ENCODE measurements around the gene CCR2. TPM values are rescaled to one million over a fixed set of nuclear protein-coding genes. Genes with fewer than 3 reads are reported as not detected.

The CCR2 gene
- total RNA-seq, 8 experiments from 2014 or later: 0.14 to 0.43 (median 0.23) TPM; not detected in 4

- Histone ChIP-seq H3K4me1 (replicated peaks in 1 of 2) (no peaks in the 10 kb centered on the region), H3K4me3 (no peak overlapping the region), H3K27ac (no peak overlapping the region)
- in situ Hi-C loops (cut with MboI; ENCODE audit: low pct_unique_long_range_greater_than_20kb in 2 of 9, low sequenced_read_pairs in 9 of 9, unreplicated experiment in 9 of 9): no loop called here
- no peak for ATAC-seq (replicated peaks in 6 of 8)
Measured at GRCh38 chr3:46337911-46338310, 16.0 kb upstream of the CCR2 start.

- no peaks in the 10 kb centered on the region for H3K4me1 ChIP-seq (replicated peaks in 1 of 2)
- ATAC-seq (replicated peaks in 6 of 8): no peak
- WGBS, 10 experiments: 17 to 88% methylated on average over 1 of the region's 1 CpG; no CpG with 5 or more reads in 8 of the 10 experiments
- no peak overlapping the region for H3K4me3 ChIP-seq
- H3K27ac ChIP-seq: no peak overlapping the region
- in situ Hi-C loops (cut with MboI; ENCODE audit: low pct_unique_long_range_greater_than_20kb in 2 of 9, low sequenced_read_pairs in 9 of 9, unreplicated experiment in 9 of 9): no loop called here
Measured at GRCh38 chr3:46338840-46339239, 15.1 kb upstream of the CCR2 start.

- Histone ChIP-seq H3K4me1 (replicated peaks in 1 of 2) (no peaks in the 10 kb centered on the region), H3K4me3 (no peak overlapping the region), H3K27ac (no peak overlapping the region)
- 0 to 90% (median 60%) methylated on average over 1 to 4 of the region's 4 CpGs; no CpG with 5 or more reads in 1 of the 10 experiments for WGBS, 10 experiments
- in situ Hi-C loops (cut with MboI; ENCODE audit: low pct_unique_long_range_greater_than_20kb in 2 of 9, low sequenced_read_pairs in 9 of 9, unreplicated experiment in 9 of 9): no loop called here
- no peak for ATAC-seq (replicated peaks in 6 of 8)
Measured at GRCh38 chr3:46344476-46344875, 9.4 kb upstream of the CCR2 start.

GRCh38 chr3:46348823-46349482, 5.0 kb upstream of the CCR2 start:
- Histone ChIP-seq H3K27ac (no peak overlapping the region), H3K4me3 (no peak overlapping the region), H3K4me1 (replicated peaks in 1 of 2) (no peaks in the 10 kb centered on the region)
- WGBS, 10 experiments: 7 to 100% (median 83%) methylated on average over 1 to 3 of the region's 3 CpGs; no CpG with 5 or more reads in 2 of the 10 experiments
- no peak for ATAC-seq (replicated peaks in 6 of 8)
- in situ Hi-C loops (cut with MboI; ENCODE audit: low pct_unique_long_range_greater_than_20kb in 2 of 9, low sequenced_read_pairs in 9 of 9, unreplicated experiment in 9 of 9): no loop called here

GRCh38 chr3:46349484-46350261, 4.2 kb upstream of the CCR2 start:
- H3K4me1 ChIP-seq (replicated peaks in 1 of 2): no peaks in the 10 kb centered on the region
- H3K27ac ChIP-seq: no peak overlapping the region
- no peak overlapping the region for H3K4me3 ChIP-seq
- no peak for ATAC-seq (replicated peaks in 6 of 8)
- in situ Hi-C loops (cut with MboI; ENCODE audit: low pct_unique_long_range_greater_than_20kb in 2 of 9, low sequenced_read_pairs in 9 of 9, unreplicated experiment in 9 of 9): loop anchor here in 2 of 9 experiments (25.0 kb wide), 2 partner anchors 262 to 412 kb away; partner anchors contain the start of gene CXCR6 (in 1 of the 2)
- WGBS, 10 experiments: 7 to 69% (median 45%) methylated on average over 1 to 2 of the region's 2 CpGs; no CpG with 5 or more reads in 1 of the 10 experiments

- WGBS, 10 experiments: 0 to 67% (median 0%) methylated on average over 1 of the region's 1 CpG; no CpG with 5 or more reads in 5 of the 10 experiments
- no peak for ATAC-seq (replicated peaks in 6 of 8)
- Histone ChIP-seq H3K4me3 (no peak overlapping the region), H3K4me1 (replicated peaks in 1 of 2) (no peaks in the 10 kb centered on the region), H3K27ac (no peak overlapping the region)
- in situ Hi-C loops (cut with MboI; ENCODE audit: low pct_unique_long_range_greater_than_20kb in 2 of 9, low sequenced_read_pairs in 9 of 9, unreplicated experiment in 9 of 9): loop anchor here in 2 of 9 experiments (25.0 kb wide), 2 partner anchors 263 to 413 kb away; partner anchors contain the start of gene CXCR6 (in 1 of the 2)
Measured at GRCh38 chr3:46350262-46350565, 3.7 kb upstream of the CCR2 start.

- in situ Hi-C loops (cut with MboI; ENCODE audit: low pct_unique_long_range_greater_than_20kb in 2 of 9, low sequenced_read_pairs in 9 of 9, unreplicated experiment in 9 of 9): loop anchor here in 2 of 9 experiments (25.0 kb wide), 2 partner anchors 264 to 414 kb away; partner anchors contain the start of gene CXCR6 (in 1 of the 2)
- 57 to 100% (median 80%) methylated on average over 1 to 3 of the region's 3 CpGs; no CpG with 5 or more reads in 2 of the 10 experiments for WGBS, 10 experiments
- H3K27ac ChIP-seq: no peak overlapping the region
- H3K4me1 ChIP-seq (replicated peaks in 1 of 2): no peaks in the 10 kb centered on the region
- no peak for ATAC-seq (replicated peaks in 6 of 8)
- no peak overlapping the region for H3K4me3 ChIP-seq
Measured at GRCh38 chr3:46351646-46352045, 2.3 kb upstream of the CCR2 start.

GRCh38 chr3:46353090-46353489, 821 bp upstream of the CCR2 start:
- no peaks in the 10 kb centered on the region for H3K4me1 ChIP-seq (replicated peaks in 1 of 2)
- no peak overlapping the region for H3K4me3 ChIP-seq
- WGBS, 10 experiments: 20 to 89% (median 55%) methylated on average over 2 to 4 of the region's 4 CpGs
- H3K27ac ChIP-seq: no peak overlapping the region
- ATAC-seq (replicated peaks in 6 of 8): no peak
- in situ Hi-C loops (cut with MboI; ENCODE audit: low pct_unique_long_range_greater_than_20kb in 2 of 9, low sequenced_read_pairs in 9 of 9, unreplicated experiment in 9 of 9): loop anchor here in 2 of 9 experiments (25.0 kb wide), 2 partner anchors 266 to 416 kb away; partner anchors contain the start of gene CXCR6 (in 1 of the 2)

GRCh38 chr3:46354478-46354877, 567 bp downstream of the CCR2 start:
- H3K27ac ChIP-seq: no peak overlapping the region
- in situ Hi-C loops (cut with MboI; ENCODE audit: low pct_unique_long_range_greater_than_20kb in 2 of 9, low sequenced_read_pairs in 9 of 9, unreplicated experiment in 9 of 9): loop anchor here in 2 of 9 experiments (25.0 kb wide), 2 partner anchors 267 to 417 kb away; partner anchors contain the start of gene CXCR6 (in 1 of the 2)
- WGBS, 10 experiments: 20% methylated on average over 1 of the region's 1 CpG; no CpG with 5 or more reads in 9 of the 10 experiments
- H3K4me3 ChIP-seq: no peak overlapping the region
- no peaks in the 10 kb centered on the region for H3K4me1 ChIP-seq (replicated peaks in 1 of 2)
- ATAC-seq (replicated peaks in 6 of 8): no peak

GRCh38 chr3:46354984-46355383, 1.1 kb downstream of the CCR2 start:
- Histone ChIP-seq H3K4me1 (replicated peaks in 1 of 2) (no peaks in the 10 kb centered on the region), H3K4me3 (no peak overlapping the region), H3K27ac (no peak overlapping the region)
- in situ Hi-C loops (cut with MboI; ENCODE audit: low pct_unique_long_range_greater_than_20kb in 2 of 9, low sequenced_read_pairs in 9 of 9, unreplicated experiment in 9 of 9): loop anchor here in 2 of 9 experiments (25.0 kb wide), 2 partner anchors 268 to 418 kb away; partner anchors contain the start of gene CXCR6 (in 1 of the 2)
- ATAC-seq (replicated peaks in 6 of 8): no peak

GRCh38 chr3:46356276-46356675, 2.4 kb downstream of the CCR2 start:
- Histone ChIP-seq H3K4me3 (no peak overlapping the region), H3K27ac (no peak overlapping the region), H3K4me1 (replicated peaks in 1 of 2) (no peaks in the 10 kb centered on the region)
- in situ Hi-C loops (cut with MboI; ENCODE audit: low pct_unique_long_range_greater_than_20kb in 2 of 9, low sequenced_read_pairs in 9 of 9, unreplicated experiment in 9 of 9): loop anchor here in 2 of 9 experiments (25.0 kb wide), 2 partner anchors 269 to 419 kb away; partner anchors contain the start of gene CXCR6 (in 1 of the 2)
- ATAC-seq (replicated peaks in 6 of 8): peak in 2 of 8 experiments; percentile 41 to 62
- WGBS, 10 experiments: 0 to 63% (median 24%) methylated on average over 2 to 3 of the region's 3 CpGs; no CpG with 5 or more reads in 2 of the 10 experiments

GRCh38 chr3:46356909-46357308, 3.0 kb downstream of the CCR2 start:
- in situ Hi-C loops (cut with MboI; ENCODE audit: low pct_unique_long_range_greater_than_20kb in 2 of 9, low sequenced_read_pairs in 9 of 9, unreplicated experiment in 9 of 9): loop anchor here in 2 of 9 experiments (25.0 kb wide), 2 partner anchors 270 to 420 kb away; partner anchors contain the start of gene CXCR6 (in 1 of the 2)
- no peaks in the 10 kb centered on the region for H3K4me1 ChIP-seq (replicated peaks in 1 of 2)
- no peak overlapping the region for H3K4me3 ChIP-seq

GRCh38 chr3:46358466-46358865, 4.6 kb downstream of the CCR2 start:
- H3K4me1 ChIP-seq (replicated peaks in 1 of 2): no peaks in the 10 kb centered on the region
- H3K27ac ChIP-seq: no peak overlapping the region
- in situ Hi-C loops (cut with MboI; ENCODE audit: low pct_unique_long_range_greater_than_20kb in 2 of 9, low sequenced_read_pairs in 9 of 9, unreplicated experiment in 9 of 9): loop anchor here in 2 of 9 experiments (25.0 kb wide), 2 partner anchors 271 to 421 kb away; partner anchors contain the start of gene CXCR6 (in 1 of the 2)
- no peak for ATAC-seq (replicated peaks in 6 of 8)
- 80 to 94% (median 91%) methylated on average over 1 to 5 of the region's 6 CpGs; no CpG with 5 or more reads in 2 of the 10 experiments for WGBS, 10 experiments
- H3K4me3 ChIP-seq: no peak overlapping the region

More at GRCh38 chr3:46356909-46357308, 3.0 kb downstream of the CCR2 start:
- 20 to 100% (median 98%) methylated on average over 1 to 4 of the region's 4 CpGs; no CpG with 5 or more reads in 2 of the 10 experiments for WGBS, 10 experiments
- H3K27ac ChIP-seq: no peak overlapping the region
- ATAC-seq (replicated peaks in 6 of 8): no peak

All from motor neuron (in vitro differentiated cells).